ENCODE measurements around the gene GPRASP1.

GPRASP1 gene

GRCh38 chrX:102697494-102697893 is 46.2 kb downstream of the GPRASP1 start:
- no peak for DNase-seq

All from NCI-H226 (cell line).